DMS153 treated with DMSO at 0.1 percent for 48 hours (cell line): ENCODE measurements around the gene CBX8.
A peak's percentile ranks its signal among the peaks of the same experiment; 100 is the strongest.

Experiments
- DNase-seq: peaks from one replicate; lab custom pipeline; 2025; ENCODE audit not compliant: unreplicated experiment; lab: John Stamatoyannopoulos, UW

The CBX8 gene

DNA sequence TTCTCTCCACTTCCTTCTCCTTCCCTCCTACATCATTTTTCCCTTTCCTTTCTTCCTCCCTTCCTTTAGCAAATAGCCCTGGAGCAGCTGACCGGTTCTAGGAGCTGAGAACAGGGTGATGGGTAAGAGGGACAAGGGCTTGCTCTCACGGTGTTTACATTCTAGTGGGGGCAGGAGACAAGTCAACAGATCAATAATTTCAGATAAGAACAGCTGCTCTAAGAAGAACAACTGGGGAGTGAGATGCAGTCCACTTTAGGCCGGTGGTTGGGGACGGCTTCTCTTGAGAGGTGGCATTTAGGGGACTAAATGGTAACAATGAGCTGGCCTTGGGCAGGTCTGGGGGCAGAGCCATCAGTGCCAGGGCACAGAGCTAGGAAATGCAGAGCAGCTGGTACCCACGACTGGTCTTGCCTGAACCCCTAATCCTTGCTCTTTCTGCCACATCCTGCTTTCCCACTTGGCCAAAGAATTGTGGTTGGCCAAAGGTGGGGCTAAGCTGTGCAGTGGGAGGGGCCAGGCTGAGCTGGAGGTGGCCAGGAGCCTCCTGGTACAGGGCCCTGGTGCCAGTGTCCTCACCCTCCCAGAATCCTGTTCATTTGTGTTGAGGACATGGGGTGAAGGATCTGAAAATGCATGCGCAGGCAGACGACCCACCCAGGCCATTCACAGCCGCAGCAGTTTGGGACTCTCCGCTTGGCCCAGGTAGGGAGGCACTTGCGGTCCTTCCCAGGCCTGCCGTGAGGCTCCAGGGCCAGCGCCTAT, 24.6 kb upstream of the CBX8 start:
- DNase-seq: no peak

GRCh38 chr17:79820959-79821330, 24.1 kb upstream of the CBX8 start:
- no peak for DNase-seq

DNA sequence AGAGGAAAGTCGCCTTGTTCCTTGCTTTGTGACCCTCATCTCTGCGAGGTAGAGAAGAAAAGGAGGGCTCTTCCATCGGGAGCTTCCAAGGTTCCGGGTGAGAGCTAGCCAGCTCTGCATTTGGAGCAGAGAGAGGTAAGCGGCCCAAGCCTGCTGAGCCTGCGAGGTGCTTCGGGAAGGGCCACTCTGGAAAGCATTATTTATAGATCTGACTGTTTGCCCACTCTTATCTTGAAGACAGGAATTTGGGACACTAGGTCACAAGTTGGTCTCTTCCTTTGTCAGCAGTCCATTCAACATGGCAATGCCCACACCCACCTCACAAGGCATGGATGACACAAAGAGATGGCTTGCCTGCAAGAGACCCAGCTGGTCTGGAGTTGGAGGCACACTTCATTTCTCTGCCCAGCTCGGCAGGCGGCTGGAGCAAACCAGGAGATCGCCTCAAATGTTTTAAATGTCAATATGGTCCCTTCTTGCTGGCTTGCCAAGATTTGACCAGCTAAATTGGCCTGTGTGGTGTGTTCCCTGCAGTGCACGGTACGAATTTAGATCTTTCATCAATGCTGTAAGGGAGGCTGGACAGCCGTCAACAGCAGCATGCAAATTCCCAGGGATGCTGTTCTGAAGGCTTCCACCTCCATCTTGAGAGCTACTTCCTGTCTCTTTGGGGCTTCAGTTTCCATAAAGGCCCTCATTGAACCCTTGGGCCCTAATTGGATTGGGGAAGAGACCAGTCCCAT, 22.8 kb upstream of the CBX8 start:
- no peak for DNase-seq

DNA sequence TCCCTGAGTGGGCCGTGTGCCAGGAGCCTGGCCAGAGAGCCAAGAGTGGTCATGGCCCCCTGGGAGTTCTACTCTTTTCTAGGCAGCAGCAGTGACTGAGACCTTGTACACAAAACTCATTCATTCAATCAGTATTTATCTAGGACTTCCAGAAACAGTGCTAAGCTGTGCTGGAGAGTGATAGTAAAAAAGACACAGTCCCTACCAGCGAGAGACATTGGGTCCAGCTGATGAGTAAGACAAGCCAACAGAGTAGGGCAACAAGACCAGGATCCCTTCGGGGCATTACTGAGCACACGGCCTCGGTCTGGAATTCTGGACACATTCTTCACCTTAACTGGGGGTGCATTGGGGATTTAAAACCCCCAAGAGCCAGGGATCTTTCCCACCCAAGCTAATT, 22.2 kb upstream of the CBX8 start:
- DNase-seq: no peak

GRCh38 chr17:79818026-79818758, 21.3 kb upstream of the CBX8 start:
- no peak for DNase-seq

GRCh38 chr17:79815836-79816461, 19.1 kb upstream of the CBX8 start:
- DNase-seq: no peak

GRCh38 chr17:79814974-79815835, 18.3 kb upstream of the CBX8 start:
- no peak for DNase-seq

- DNase-seq: no peak
Measured at GRCh38 chr17:79814127-79814973, 17.5 kb upstream of the CBX8 start.

DNA sequence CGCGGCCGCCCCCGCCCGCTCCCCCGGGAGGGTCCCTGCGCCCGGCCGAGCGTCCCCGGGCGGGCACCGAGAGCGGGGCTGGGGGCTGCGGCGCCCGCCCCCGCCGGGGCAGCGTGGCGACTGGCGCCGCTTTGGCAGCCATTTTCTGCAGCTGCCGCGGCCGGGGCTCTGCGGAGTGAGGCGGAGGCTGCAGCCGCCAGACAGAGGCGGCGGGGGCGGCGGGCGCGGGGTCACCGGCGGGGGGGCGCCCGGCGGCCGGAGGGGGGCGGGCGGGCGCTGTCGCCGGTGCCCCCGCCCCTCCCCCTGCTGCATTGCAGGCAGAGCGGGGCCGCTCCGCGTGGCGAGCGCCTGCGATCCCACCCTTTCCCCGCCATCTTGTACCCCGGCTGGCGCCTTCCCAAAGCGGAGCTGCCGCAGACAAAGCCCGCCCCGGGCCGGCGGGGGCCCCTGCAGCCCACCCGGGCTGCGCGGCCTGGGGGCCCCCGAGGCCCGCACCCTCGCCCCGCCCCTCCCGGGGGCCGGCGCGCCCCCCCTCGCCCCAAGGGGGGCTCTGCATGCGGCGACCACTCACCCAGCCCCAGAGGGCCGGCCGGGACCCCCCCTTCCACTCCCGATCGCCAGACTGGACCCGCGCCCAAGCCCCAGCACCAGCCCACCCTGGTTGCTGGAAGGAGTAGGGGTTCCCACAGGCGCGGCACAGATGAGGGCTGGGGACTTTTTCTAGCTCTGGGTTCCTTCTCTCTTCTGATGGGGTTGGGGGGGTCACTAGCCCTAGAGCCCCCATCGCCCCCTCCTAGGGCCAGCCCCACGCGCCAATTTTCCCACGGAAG, 16.6 kb upstream of the CBX8 start:
- DNase-seq: no peak

GRCh38 chr17:79812353-79813258, 15.7 kb upstream of the CBX8 start:
- DNase-seq: no peak

DNA sequence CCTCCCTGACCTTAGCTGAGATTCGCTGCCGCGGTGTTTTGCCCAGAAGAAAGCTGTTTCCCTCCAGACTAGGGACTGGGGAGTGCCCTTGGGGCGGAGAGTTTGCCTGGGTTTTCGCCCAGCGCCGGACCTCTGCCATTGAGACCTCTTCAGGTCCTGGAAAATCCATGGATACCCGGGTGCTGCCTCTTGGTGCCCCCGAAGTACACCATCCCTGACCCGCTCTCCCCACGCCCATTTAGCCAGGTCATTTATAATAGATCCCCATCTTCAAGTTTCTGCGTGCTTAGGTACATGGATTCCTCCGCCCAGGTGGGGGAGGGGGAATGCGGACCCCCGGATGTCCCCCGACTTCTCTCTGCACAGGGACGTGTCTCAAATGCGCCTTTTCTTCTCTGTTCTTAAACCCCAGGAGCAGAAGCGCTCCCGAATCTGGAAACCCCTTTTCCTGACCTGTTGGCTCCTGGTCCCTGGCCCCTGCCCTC, 15.0 kb upstream of the CBX8 start:
- DNase-seq: no peak

GRCh38 chr17:79811011-79811867, 14.4 kb upstream of the CBX8 start:
- peak; percentile 70 for DNase-seq

- peak; percentile 78 for DNase-seq
Measured at GRCh38 chr17:79810130-79811010, 13.5 kb upstream of the CBX8 start.

GRCh38 chr17:79809530-79810129, 12.8 kb upstream of the CBX8 start:
- DNase-seq: no peak
